Left renal cortex interstitium (tissue), 4 donors: ENCODE measurements around the gene IMPA2. TPM values are rescaled to one million over a fixed set of nuclear protein-coding genes. Genes with fewer than 3 reads are reported as not detected.
"Not testable (repeated sequence)": the region's sequence is repeated elsewhere in the genome, so short reads cannot be mapped to it uniquely, and the experiment has no call there.

Source experiments
- DNase-seq, 4 donors: peaks; one replicate each; pipeline ENCODE4 v3.0.0-alpha.2; 2013; ENCODE audit warnings: low read depth in 4 of 4, low spot score in 2 of 4, missing footprints in 1 of 4
- polyA plus RNA-seq, 4 donors: library from polyadenylated mRNA; unstranded; fragments of 120-200 nt; gene quantifications; one replicate each; pipeline ENCODE4 v1.2.1, GENCODE V29; 2013; ENCODE audit not compliant: insufficient read length in 4 of 4

Gene IMPA2
- polyA plus RNA-seq, 4 donors: 91.3 to 109 (median 96.0) TPM

GRCh38 chr18:12021596-12021995 lies 40.3 kb downstream of the IMPA2 start:
- DNase-seq: no peak

- DNase-seq: no peak
These were observed 42.1 kb downstream of the IMPA2 start for GRCh38 chr18:12023375-12023774.

GRCh38 chr18:12026562-12026961 lies 45.3 kb downstream of the IMPA2 start:
- no peak for DNase-seq

GRCh38 chr18:12027046-12027445 lies 45.7 kb downstream of the IMPA2 start:
- DNase-seq: no peak

GRCh38 chr18:12027480-12027879 lies 46.2 kb downstream of the IMPA2 start:
- no peak for DNase-seq

- DNase-seq: no peak
These were observed 46.8 kb downstream of the IMPA2 start for GRCh38 chr18:12028040-12028628.

- no peak for DNase-seq
These were observed 47.4 kb downstream of the IMPA2 start for GRCh38 chr18:12028674-12029073.

GRCh38 chr18:12029786-12030584 lies 48.7 kb downstream of the IMPA2 start:
- no peak for DNase-seq

- no peak for DNase-seq
These were observed 49.4 kb downstream of the IMPA2 start for GRCh38 chr18:12030670-12031069.

GRCh38 chr18:12031181-12031580 lies 49.9 kb downstream of the IMPA2 start:
- no peak for DNase-seq

GRCh38 chr18:12031846-12032245 lies 50.5 kb downstream of the IMPA2 start:
- DNase-seq: no peak

- no peak for DNase-seq
These were observed 51.7 kb downstream of the IMPA2 start for GRCh38 chr18:12032786-12033642.

- no peak for DNase-seq
These were observed 52.3 kb downstream of the IMPA2 start for GRCh38 chr18:12033643-12034025.

GRCh38 chr18:12034241-12035100 lies 53.2 kb downstream of the IMPA2 start:
- no peak for DNase-seq

- DNase-seq: no peak
These were observed 54.2 kb downstream of the IMPA2 start for GRCh38 chr18:12035481-12035880.

- DNase-seq: no peak
These were observed 55.0 kb downstream of the IMPA2 start for GRCh38 chr18:12036201-12036751.

- DNase-seq: no peak
These were observed 56.9 kb downstream of the IMPA2 start for GRCh38 chr18:12038082-12038638.

GRCh38 chr18:12038639-12039539 lies 57.6 kb downstream of the IMPA2 start:
- DNase-seq: no peak

GRCh38 chr18:12039540-12039930 lies 58.2 kb downstream of the IMPA2 start:
- not testable (repeated sequence) for DNase-seq
